HG03196 (cell line): ENCODE data around the gene PTBP3.
A peak's percentile ranks its signal among the peaks of the same experiment; 100 is the strongest.

Source experiments
- ATAC-seq: cut with Tn5 transposase; IDR thresholded peaks from one replicate; pipeline ENCODE4 v1.9.1; 2021; ENCODE audit not compliant: unreplicated experiment

The PTBP3 gene

GRCh38 chr9:112174222-112174964, 159.0 kb downstream of the PTBP3 start:
- ATAC-seq = peak; percentile 92

GRCh38 chr9:112173489-112174221, 159.8 kb downstream of the PTBP3 start:
- no peak for ATAC-seq

GRCh38 chr9:112170968-112171367, 162.5 kb downstream of the PTBP3 start:
- ATAC-seq = no peak

- no peak for ATAC-seq
Observed at GRCh38 chr9:112170235-112170634, 163.2 kb downstream of the PTBP3 start.

- no peak for ATAC-seq
Observed at GRCh38 chr9:112169368-112169767, 164.1 kb downstream of the PTBP3 start.

GRCh38 chr9:112168197-112168596, 165.2 kb downstream of the PTBP3 start:
- no peak for ATAC-seq
